SK-N-SH treated with all-trans-retinoic acid at 6 μM for 48 hours (cell line): ENCODE measurements around the gene PHYKPL.

ENCODE experiments used
- ARNTL ChIP-seq: fragments of 450-650 bp; formaldehyde crosslinking; IDR thresholded peaks from 2 replicates; pipeline ENCODE4 v1.5.0; 2020; ENCODE audit warnings: low read depth, mild to moderate bottlenecking, moderate library complexity, borderline replicate concordance
- GLIS3 ChIP-seq: fragments of 250-450 bp; sonication (Bioruptor Pico); IDR thresholded peaks from 2 replicates; pipeline ENCODE4 v1.5.0; 2020; ENCODE audit warnings: mild to moderate bottlenecking, moderate library complexity
- TOX ChIP-seq: fragments of 250-450 bp; sonication (Bioruptor Pico); IDR thresholded peaks from 2 replicates; pipeline ENCODE4 v1.8.0; 2021; ENCODE audit warnings: mild to moderate bottlenecking, moderate library complexity, borderline replicate concordance
- TF ChIP-seq, protein P1 (sequence below): fragments of 250-450 bp; sonication (Bioruptor Pico); IDR thresholded peaks from 2 replicates; pipeline ENCODE4 v1.5.0; 2020; ENCODE audit warnings: mild to moderate bottlenecking, moderate library complexity
- TF ChIP-seq, protein P2 (sequence below): fragments of 250-450 bp; sonication (Bioruptor Pico); IDR thresholded peaks from 2 replicates; pipeline ENCODE4 v1.5.1; 2020; ENCODE audit warnings: low read depth, mild to moderate bottlenecking, moderate library complexity
- TF ChIP-seq, protein P3 (sequence below): fragments of 250-450 bp; sonication (Bioruptor Pico); IDR thresholded peaks from 2 replicates; pipeline ENCODE4 v1.8.0; 2020; ENCODE audit warnings: mild to moderate bottlenecking, moderate library complexity, borderline replicate concordance

DNA sequence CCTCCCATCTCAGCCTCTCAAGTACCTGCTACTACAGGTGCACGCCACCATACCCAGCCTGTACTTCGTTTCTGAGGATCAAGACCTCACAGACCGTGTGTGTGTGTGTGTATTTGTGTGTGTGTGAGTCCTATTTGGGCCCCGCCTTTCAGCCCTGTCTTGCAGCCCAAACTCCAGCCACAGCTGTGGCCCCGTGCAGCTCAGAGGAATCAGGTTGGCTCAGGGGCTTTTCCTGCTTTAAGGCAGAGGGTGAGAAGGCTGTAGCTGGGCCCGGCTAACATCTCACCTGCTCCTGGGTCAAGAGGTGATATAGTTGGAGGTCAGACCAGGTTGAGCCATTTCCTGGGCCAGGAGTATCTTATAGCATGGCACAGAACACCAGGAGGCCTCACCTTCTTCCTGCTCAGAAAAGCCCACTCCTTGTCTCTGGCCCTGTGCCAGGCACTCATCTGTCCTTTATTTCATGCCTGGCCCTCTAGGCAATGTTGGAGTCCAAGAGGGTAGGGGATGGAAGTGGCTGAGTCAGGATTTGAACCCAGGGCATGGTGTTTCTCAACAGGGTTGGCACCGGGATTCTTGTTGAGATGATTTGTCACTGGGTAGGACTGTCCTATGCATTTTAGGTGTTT, 1.6 kb upstream of the PHYKPL start:
- TF ChIP-seq, protein P1, sequence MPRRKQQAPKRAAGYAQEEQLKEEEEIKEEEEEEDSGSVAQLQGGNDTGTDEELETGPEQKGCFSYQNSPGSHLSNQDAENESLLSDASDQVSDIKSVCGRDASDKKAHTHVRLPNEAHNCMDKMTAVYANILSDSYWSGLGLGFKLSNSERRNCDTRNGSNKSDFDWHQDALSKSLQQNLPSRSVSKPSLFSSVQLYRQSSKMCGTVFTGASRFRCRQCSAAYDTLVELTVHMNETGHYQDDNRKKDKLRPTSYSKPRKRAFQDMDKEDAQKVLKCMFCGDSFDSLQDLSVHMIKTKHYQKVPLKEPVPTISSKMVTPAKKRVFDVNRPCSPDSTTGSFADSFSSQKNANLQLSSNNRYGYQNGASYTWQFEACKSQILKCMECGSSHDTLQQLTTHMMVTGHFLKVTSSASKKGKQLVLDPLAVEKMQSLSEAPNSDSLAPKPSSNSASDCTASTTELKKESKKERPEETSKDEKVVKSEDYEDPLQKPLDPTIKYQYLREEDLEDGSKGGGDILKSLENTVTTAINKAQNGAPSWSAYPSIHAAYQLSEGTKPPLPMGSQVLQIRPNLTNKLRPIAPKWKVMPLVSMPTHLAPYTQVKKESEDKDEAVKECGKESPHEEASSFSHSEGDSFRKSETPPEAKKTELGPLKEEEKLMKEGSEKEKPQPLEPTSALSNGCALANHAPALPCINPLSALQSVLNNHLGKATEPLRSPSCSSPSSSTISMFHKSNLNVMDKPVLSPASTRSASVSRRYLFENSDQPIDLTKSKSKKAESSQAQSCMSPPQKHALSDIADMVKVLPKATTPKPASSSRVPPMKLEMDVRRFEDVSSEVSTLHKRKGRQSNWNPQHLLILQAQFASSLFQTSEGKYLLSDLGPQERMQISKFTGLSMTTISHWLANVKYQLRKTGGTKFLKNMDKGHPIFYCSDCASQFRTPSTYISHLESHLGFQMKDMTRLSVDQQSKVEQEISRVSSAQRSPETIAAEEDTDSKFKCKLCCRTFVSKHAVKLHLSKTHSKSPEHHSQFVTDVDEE (CRISPR knock-in tag), result no peak
- TF ChIP-seq, protein P2, sequence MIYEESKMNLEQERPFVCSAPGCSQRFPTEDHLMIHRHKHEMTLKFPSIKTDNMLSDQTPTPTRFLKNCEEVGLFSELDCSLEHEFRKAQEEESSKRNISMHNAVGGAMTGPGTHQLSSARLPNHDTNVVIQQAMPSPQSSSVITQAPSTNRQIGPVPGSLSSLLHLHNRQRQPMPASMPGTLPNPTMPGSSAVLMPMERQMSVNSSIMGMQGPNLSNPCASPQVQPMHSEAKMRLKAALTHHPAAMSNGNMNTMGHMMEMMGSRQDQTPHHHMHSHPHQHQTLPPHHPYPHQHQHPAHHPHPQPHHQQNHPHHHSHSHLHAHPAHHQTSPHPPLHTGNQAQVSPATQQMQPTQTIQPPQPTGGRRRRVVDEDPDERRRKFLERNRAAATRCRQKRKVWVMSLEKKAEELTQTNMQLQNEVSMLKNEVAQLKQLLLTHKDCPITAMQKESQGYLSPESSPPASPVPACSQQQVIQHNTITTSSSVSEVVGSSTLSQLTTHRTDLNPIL, result no peak
- no peak for TF ChIP-seq GLIS3 (CRISPR knock-in tag)
- TF ChIP-seq, protein P3, sequence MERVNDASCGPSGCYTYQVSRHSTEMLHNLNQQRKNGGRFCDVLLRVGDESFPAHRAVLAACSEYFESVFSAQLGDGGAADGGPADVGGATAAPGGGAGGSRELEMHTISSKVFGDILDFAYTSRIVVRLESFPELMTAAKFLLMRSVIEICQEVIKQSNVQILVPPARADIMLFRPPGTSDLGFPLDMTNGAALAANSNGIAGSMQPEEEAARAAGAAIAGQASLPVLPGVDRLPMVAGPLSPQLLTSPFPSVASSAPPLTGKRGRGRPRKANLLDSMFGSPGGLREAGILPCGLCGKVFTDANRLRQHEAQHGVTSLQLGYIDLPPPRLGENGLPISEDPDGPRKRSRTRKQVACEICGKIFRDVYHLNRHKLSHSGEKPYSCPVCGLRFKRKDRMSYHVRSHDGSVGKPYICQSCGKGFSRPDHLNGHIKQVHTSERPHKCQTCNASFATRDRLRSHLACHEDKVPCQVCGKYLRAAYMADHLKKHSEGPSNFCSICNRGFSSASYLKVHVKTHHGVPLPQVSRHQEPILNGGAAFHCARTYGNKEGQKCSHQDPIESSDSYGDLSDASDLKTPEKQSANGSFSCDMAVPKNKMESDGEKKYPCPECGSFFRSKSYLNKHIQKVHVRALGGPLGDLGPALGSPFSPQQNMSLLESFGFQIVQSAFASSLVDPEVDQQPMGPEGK, result no peak
- no peak for TF ChIP-seq ARNTL (CRISPR knock-in tag)
- no peak for TF ChIP-seq TOX (CRISPR knock-in tag)
